Limb (tissue), 2 donors: ENCODE measurements around the gene SSH2.
"Not testable (repeated sequence)": the region's sequence is repeated elsewhere in the genome, so short reads cannot be mapped to it uniquely, and the experiment has no call there.

Source experiments
- DNase-seq, 2 donors: peaks; one replicate each; pipeline ENCODE4 v3.0.0-alpha.2; 2016; ENCODE audit errors: extremely low spot score in 2 of 2

Gene SSH2

DNA sequence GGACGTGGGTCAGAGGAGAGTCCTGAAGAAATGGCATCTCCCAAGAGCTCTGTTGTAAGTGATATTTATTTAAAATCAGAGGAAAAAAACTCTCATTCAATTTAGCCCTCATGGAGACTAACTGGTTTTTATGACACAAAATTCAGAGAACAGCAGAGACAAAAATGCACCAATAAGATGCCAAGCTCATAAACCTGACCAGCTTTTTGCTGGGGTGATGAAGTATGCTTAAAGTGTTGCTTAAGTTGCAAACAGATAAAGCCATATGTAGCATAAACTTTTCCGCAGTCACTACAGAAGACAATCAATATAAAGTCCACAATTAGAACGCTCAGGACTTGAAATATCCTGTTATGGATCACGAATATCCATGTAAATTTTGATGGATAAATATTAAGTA, 183.4 kb downstream of the SSH2 start:
- no peak for DNase-seq

DNA sequence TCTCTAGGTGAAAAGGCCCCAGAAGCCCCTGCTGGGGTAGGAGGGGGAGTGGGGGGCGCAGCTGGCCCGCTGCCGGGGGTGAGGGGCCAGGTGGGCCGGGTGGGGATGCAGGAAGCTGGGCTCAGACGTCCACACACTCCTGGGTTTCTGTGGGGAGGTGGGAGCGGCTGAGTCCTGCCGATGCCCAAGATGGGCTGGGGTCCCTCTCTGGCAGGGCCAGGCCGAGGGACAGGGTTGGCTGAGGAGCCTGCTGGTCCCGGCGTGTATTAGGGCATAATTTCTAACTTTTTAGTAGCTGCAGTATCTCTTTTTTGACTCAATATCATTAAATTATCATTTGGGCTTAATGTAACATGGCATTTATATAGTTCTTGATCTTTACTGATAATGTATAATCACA, 185.9 kb downstream of the SSH2 start:
- DNase-seq: no peak

DNA sequence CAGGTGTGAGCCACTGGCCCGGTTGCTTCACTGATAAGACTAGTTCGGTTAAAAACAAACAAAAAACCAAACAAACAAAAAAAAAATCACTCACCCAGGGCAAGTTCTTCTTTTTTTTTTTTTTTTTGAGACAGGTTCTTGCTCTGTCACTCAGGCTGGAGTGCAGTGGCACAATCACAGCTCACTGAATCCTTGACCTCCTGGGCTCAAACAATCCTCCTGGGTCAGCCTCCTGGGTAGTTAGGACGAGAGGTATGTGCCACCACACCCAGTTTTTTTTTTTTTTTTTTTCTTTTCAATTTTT, 187.9 kb downstream of the SSH2 start:
- no peak for DNase-seq

DNA sequence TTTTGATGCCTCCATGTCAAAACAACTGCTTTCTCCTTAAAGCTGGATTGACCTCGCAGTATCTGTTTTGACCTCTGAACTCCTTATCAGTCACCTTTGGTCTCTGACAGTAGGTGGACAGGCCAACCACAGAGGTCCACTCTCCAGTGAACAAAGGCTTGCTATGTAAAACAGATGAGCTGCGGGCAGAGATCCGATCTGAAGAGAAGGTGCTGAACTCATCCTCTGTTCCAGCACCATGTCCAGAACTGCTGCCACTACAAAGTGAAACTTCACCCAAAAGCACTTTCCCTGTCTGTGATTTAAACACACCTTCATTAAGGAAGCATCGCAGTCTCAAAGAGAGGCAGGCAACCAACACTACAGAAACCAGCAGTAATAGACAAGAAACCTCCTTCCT, 190.0 kb downstream of the SSH2 start:
- no peak for DNase-seq

GRCh38 chr17:29734640-29735039, 195.4 kb downstream of the SSH2 start:
- DNase-seq: no peak

- DNase-seq: no peak
Observed at GRCh38 chr17:29733166-29733565, 196.9 kb downstream of the SSH2 start.

- DNase-seq: no peak
Observed at GRCh38 chr17:29732613-29733012, 197.4 kb downstream of the SSH2 start.

DNA sequence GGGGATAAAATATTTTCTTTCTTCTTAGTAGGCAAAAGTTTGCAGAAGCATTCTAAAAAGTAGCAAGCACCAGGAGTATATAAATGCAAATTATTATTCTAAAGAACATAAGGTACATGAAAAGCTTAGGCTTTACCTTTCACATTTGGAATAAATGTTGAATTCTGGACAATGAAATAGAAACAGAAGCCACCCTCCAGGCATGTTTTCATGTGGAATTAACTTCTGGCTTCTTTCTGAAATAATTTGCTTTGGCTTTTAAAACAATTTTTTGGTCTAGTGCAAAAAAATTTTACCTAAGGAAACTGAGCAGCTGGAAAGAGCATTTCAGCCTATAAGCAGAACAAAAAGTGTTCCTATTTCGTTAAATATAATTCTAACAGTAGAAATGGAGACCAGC, 197.8 kb downstream of the SSH2 start:
- DNase-seq: no peak

DNA sequence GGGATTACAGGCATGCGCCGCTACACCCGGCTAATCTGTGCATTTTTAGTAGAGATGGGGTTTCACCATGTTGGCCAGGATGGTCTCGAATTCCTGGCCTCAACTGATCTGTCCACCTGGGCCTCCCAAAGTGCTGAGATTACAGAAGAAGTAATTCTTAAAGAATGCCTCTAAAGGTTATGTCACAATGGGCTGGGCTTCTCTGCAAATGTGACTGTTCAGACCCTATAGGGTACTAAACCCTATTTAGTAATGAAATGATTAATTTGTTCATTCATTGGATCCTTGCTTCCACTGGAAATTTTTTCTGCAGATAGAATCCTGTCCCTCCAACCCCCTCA, 198.5 kb downstream of the SSH2 start:
- no peak for DNase-seq

GRCh38 chr17:29728490-29728889, 201.5 kb downstream of the SSH2 start:
- DNase-seq: no peak

- peak in 1 of 2 donors; percentile 71 for DNase-seq
Observed at GRCh38 chr17:29726715-29727252, 203.2 kb downstream of the SSH2 start.

DNA sequence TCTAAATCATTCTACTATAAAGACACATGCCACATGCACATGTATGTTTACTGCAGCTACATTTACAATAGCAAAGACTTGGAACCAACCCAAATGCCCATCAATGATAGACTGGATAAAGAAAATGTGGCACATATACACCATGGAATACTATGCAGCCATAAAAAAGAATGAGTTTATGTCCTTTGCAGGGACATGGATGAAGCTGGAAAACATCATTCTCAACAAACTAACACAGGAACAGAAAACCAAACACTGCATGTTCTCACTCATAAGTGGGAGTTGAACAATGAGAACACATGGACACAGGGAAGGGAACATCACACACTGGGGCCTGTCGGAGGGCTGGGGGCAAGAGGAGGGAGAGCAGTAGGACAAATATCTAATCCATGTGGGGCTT, 204.6 kb downstream of the SSH2 start:
- not testable (repeated sequence) for DNase-seq

DNA sequence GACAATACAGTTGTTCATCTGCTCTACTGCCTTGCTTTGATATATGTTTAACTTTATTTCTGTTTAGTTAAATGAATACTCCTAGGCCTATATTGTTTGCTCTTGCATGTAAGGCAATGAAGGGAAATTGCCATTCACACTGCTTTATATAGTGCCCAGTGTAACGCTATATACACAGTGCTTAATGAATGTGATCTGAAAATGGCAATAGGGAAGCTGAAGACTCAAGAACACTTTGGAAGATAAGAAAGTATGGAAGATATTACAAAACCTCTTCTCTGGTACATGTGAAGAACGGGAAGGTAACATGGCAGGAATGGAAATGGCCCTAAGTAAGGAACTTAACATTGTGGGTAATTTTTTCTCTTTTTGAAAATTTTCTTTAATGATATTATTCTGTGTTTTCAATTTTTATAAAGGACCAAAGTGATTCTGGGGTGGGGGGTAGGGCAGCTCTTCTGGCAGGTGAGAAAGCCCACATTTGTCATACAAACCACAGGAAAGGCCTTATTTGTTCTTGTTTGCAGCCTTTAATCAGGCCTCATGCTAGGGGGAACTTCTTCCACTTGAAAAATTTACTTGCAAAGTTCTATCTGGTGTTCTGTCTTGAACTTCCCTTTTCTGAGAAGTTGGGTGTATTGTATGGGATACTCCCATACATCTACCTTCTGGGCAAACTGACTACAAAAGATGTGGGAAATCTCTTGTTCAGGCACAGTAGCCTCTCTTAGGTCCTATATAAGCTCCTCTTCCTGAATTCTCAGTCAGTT, 206.6 kb downstream of the SSH2 start:
- DNase-seq: no peak

GRCh38 chr17:29722411-29723198, 207.4 kb downstream of the SSH2 start:
- DNase-seq: peak in 1 of 2 donors; percentile 85

GRCh38 chr17:29720551-29720950, 209.5 kb downstream of the SSH2 start:
- no peak for DNase-seq

- DNase-seq: no peak
Observed at GRCh38 chr17:29719469-29719868, 210.6 kb downstream of the SSH2 start.

- no peak for DNase-seq
Observed at GRCh38 chr17:29718446-29719039, 211.5 kb downstream of the SSH2 start.

GRCh38 chr17:29717817-29718216, 212.2 kb downstream of the SSH2 start:
- no peak for DNase-seq

- no peak for DNase-seq
Observed at GRCh38 chr17:29716566-29716965, 213.5 kb downstream of the SSH2 start.

GRCh38 chr17:29715680-29716079, 214.3 kb downstream of the SSH2 start:
- no peak for DNase-seq

DNA sequence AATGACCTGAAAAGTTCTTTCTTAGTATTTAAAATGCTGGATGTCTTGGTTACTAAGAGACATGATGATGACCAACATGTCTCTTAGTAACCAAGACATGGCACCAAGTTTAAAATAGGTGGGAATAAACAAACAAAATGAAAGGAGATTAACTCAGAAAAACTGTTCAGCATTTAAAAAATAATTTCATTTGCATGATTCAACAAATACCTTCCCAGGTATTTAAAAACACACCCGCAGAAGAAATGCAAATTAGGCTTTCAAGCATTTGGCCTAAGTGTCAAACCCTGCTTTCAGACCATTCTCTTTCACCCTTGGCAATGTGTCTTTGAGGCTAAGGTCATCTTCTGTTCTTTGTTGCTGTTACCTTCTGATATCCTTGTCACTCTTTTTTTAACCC, 215.9 kb downstream of the SSH2 start:
- no peak for DNase-seq

- no peak for DNase-seq
Observed at GRCh38 chr17:29713626-29714025, 216.4 kb downstream of the SSH2 start.
